GDM1 (cell line): ENCODE data around the gene NDUFV2.
"Not testable (repeated sequence)": the region's sequence is repeated elsewhere in the genome, so short reads cannot be mapped to it uniquely, and the experiment has no call there.

Experiments used
- DNase-seq: peaks from one replicate; lab custom pipeline; 2025; lab: John Stamatoyannopoulos, UW

The NDUFV2 gene

DNA sequence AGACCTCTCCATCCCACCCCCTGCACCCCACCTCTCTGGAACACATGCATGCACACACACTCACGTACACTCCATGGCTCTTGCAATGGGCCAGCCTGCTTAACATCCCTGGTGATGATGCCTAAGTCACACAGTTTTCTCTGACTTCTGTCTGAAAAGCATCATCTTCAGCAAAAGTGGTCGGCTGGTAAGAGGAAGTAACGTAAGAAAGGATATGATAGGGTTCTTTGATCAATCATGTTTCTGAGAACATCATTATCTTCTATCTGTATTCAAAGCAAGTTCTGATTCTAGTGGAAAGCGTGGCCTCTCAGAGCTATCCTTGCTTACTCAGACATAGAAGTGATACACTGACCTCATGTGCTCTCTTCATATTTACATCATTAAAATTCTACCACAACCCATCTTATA, 11.4 kb upstream of the NDUFV2 start:
- no peak for DNase-seq

GRCh38 chr18:9092665-9093064, 9.8 kb upstream of the NDUFV2 start:
- no peak for DNase-seq

- DNase-seq, result not testable (repeated sequence)
Observed at GRCh38 chr18:9093109-9093508, 9.4 kb upstream of the NDUFV2 start.

- no peak for DNase-seq
Observed at GRCh38 chr18:9094307-9095226, 7.9 kb upstream of the NDUFV2 start.

- DNase-seq, result peak; percentile 32
Observed at GRCh38 chr18:9095297-9096006, 7.0 kb upstream of the NDUFV2 start.

- DNase-seq, result no peak
Observed at GRCh38 chr18:9096007-9096371, 6.5 kb upstream of the NDUFV2 start.

DNA sequence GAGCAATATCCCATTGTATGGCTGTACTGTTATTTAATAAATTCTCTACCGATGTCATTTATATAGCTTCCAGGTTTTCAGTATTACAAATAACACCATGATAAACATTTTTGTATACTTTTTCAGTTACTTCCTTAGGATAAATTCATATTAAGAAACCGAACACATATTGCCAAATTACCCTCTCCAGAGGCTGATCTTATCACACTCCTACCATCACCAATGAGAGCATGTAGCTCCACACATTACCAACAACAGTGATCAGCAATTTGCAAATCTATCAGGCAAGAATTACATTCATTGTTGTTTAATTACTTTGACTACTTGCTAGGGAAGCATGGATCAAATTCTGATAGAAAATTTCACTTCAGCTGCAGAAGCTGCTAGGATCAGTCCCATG, 5.8 kb upstream of the NDUFV2 start:
- DNase-seq, result no peak

GRCh38 chr18:9097349-9097748, 5.2 kb upstream of the NDUFV2 start:
- DNase-seq, result no peak

DNA sequence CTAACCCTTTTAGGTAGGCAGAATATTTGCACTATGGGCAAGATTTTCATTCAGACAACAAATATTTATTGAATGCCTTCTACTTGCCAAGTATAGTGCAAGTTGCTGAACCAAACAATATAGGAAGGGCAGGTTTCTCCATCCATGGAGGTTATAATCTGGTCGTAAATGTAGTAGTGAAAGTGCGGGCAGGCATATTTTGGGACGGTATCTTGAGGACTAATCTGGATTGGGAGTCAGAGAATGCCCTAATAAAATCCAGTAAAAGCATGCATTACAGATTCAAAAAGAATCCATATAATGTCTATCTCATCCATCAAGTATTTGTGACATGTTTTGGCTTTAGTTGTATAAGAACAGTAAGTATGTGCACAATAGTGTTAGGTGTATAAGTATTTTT, 1.7 kb upstream of the NDUFV2 start:
- no peak for DNase-seq

GRCh38 chr18:9101730-9102507, 580 bp upstream of the NDUFV2 start:
- DNase-seq, result peak; percentile 27

DNA sequence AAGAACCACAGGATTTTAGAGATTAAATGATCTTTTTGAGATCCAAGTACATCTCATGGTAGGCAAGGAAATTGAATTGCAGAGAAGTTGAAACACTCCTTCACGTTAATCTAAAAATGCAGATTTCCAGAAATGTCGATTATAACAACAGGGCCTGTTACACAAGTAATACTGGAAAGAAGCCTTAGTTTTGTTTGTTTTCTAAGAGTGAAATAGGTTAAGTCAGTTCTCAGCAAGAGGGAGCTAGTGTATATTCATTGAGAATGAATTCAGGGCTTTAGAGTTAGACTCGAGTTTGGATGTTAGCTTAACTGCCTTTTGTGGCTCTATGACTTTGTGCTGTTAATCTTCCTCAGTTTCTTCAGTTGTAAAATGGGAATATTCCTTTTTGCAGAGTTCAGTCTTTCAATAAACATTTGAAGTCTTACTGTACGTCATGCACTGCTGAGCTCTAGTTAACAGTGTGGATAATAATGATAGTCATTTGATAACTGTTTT, 926 bp downstream of the NDUFV2 start:
- no peak for DNase-seq

DNA sequence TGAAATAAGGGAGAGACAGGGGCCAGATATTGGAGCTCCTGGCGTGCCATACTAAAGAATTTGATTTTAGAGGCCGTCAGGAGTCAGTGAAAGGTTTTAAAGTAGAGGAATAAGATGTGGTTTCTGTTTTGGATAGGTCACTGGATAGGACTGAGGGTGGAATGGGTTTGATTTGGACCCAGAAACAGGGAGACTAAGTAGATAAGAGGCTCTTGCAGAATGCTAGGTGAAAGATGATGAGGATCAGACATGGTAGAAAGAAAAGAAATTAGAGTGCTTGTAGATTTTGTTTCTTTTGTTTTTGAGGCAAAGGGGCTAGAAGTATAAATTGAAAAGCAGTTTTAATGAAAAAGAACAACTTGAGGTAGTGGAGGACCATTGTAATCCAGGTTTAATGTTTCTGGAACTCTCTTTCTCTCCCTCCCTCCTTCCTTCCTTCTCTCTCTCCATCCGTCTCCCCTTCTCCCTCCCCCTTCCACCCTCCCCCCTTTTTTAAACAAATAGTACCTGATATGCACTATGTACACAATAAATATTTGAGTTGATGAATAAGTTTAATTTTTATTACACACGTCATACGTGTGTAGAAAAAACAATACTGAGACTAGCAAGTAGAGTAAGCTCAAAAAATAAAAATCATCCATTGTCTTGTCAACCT, 1.9 kb downstream of the NDUFV2 start:
- DNase-seq, result no peak

DNA sequence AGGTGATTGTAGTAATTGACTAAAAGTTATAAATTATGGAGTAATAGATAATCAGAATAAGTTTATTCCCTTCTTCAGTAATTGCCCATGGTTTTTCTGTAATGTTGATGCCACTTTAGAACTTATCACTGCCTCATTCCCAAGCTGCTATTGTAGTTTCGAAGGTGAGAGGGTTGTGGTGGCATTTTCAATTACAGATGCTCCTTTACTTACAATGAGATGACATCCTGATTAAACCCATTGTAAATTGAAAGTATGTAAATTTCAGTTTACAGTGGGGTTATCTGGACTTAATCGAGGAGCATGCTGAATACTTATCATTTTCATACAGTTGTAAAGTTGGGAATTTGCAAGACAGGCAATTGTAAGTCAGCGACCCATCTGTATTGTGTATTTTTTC, 2.9 kb downstream of the NDUFV2 start:
- DNase-seq, result no peak

- DNase-seq, result no peak
Observed at GRCh38 chr18:9106094-9106493, 3.6 kb downstream of the NDUFV2 start.

- DNase-seq, result no peak
Observed at GRCh38 chr18:9106800-9107584, 4.5 kb downstream of the NDUFV2 start.

GRCh38 chr18:9108911-9109310, 6.4 kb downstream of the NDUFV2 start:
- DNase-seq, result no peak

GRCh38 chr18:9109523-9109922, 7.0 kb downstream of the NDUFV2 start:
- DNase-seq, result no peak

GRCh38 chr18:9113468-9114149, 11.1 kb downstream of the NDUFV2 start:
- DNase-seq, result no peak

GRCh38 chr18:9115984-9116383, 13.5 kb downstream of the NDUFV2 start:
- DNase-seq, result no peak
